HG03064 (cell line): ENCODE results near the gene RNGTT.
"Not testable (repeated sequence)": the region's sequence is repeated elsewhere in the genome, so short reads cannot be mapped to it uniquely, and the experiment has no call there.

Experiments used
- ATAC-seq: cut with Tn5 transposase; IDR thresholded peaks from one replicate; pipeline ENCODE4 v1.9.1; 2021; ENCODE audit warnings: low read depth; ENCODE audit not compliant: unreplicated experiment

RNGTT gene

GRCh38 chr6:88972504-88973423, 9.3 kb upstream of the RNGTT start:
- no peak for ATAC-seq

- ATAC-seq, result no peak
Measured at GRCh38 chr6:88970301-88970700, 6.9 kb upstream of the RNGTT start.

DNA sequence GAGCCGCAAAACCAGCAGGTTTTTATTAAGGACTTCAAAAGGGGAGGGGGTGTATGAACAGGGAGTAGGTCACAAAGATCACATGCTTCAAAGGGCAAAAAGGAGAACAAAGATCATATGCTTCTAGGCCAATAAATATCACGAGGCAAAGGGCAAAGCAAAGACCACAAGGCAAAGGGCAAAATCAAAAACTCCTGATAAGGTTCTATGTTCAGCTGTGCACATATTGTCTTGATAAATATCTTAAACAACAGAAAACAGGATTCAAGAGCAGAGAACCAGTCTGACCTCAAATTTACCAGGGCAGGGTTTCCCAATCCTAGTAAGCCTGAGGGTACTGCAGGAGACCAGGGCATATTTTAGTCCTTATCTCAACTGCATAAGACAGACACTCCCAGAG, 5.8 kb upstream of the RNGTT start:
- not testable (repeated sequence) for ATAC-seq

GRCh38 chr6:88967891-88968290, 4.5 kb upstream of the RNGTT start:
- no peak for ATAC-seq

DNA sequence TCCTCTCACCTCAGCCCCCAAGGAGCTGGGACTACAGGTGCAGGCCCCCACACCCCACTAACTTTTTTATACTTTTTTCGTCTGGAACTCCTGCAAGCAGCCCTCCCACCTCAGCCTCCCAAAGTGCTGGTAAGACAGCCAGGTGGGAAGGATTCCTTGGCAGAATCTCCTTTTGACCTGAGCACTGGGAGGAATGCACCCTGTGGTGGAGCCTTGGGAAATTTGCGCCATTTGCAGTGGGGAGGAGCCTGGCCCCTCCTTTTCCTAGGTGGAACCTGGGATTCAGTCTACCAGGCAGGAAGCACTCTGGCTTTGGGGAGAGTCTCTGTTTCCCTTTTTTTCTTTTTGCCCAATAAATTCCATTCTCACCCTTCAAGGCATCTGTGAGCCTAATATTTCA, 2.3 kb upstream of the RNGTT start:
- ATAC-seq, result no peak

- no peak for ATAC-seq
Measured at GRCh38 chr6:88964509-88964908, 1.1 kb upstream of the RNGTT start.

GRCh38 chr6:88958842-88959241, 4.6 kb downstream of the RNGTT start:
- no peak for ATAC-seq

GRCh38 chr6:88953550-88954386, 9.7 kb downstream of the RNGTT start:
- no peak for ATAC-seq

DNA sequence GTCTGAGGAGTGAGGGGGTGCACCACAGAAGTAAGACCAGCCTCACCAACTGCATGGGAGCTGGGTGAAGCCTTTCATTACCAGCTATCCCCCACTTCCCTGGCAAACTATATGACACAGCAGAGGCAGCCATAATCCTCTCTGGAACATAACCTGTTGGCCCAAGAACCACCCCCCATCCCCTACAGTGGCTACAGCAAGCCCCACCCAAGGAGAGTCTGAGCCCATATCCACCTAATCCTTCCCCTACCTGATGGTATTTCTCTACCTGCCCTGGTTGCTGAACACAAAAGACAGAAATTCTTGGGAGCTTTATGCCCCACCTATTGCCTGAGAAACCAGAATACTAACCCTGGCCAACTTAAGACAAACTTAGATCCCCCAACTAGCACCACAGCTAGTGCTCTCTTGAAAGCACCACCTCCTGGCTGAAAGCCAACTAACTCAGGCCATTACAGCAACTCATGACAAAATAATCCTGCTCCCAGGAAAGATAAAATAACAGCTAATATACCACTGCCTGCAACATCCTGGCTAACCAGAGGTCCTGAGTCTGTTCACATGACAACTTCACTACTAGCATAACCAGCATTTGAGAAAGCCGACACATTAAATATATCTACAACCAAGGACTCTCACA, 11.2 kb downstream of the RNGTT start:
- no peak for ATAC-seq

- no peak for ATAC-seq
Measured at GRCh38 chr6:88945415-88946008, 17.9 kb downstream of the RNGTT start.

DNA sequence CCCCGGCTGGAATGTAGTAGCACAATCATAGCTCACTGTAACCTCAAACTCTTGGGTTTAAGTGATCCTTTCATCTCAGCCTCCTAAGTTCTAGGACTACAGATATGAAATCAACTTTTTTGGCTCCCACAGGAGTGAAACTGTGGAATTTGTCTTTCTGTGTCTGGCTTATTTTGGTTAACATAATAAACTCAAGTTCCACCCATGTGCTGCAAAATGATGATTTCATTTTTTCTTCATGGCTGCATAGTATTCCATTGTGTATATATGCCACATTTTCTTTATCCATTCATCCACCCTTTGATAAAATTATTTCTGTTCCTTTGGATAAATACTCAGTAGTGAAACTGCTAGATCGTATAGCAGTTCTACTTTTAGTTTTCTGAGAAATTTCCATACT, 29.9 kb downstream of the RNGTT start:
- ATAC-seq, result no peak

- not testable (repeated sequence) for ATAC-seq
Measured at GRCh38 chr6:88932019-88932418, 31.4 kb downstream of the RNGTT start.

DNA sequence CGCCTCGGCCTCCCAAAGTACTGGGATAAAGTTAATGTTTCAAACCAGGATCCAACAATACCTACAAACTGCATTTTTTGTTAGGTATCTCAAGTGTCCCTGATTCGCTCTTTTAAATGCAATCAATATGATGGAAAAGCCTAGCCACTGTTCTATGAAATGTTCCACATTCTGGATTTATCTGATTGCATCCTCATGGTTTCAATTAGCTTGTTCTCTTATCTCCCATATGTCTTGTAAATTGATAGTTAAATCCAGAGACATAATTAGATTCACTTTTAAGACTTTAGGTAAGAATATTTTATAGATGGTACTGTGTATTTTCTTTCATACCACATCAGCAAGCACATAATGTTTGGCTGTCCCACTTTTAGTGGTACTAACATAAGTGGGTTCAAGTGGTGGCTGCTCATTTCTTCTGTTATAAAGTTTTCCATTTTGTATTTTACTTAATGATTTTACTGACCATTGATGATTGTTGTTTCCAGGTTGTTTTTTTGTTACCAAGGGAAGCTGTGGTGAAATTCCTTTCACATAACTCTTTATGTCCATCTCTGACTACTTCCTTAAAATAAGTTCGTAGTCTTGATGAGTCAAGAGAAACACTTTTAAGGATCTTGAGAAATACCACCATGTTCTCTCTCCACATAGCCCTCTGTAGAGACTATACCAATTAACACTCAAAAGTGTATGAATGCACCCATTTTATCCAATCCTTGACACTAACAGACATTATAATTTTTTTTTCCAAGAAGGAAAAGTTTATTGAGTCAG, 40.5 kb downstream of the RNGTT start:
- no peak for ATAC-seq

DNA sequence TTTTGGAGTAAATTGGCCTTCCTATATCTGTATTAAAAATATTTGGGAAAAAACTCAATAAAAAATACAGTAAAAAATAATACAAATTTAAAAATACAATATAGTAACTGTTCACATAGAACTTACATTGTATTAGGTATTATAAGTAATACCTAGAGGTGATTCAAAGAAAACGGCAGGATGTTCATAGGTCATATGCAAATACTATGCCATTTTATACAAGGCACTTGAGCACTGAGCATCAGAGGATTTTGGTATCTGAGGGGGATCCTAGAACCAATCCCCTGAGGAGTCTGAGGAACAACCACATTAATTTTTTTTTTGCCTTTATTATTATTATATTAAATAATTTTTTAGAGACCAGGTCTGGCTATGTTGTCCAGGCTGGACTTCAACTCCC, 41.7 kb downstream of the RNGTT start:
- no peak for ATAC-seq

- ATAC-seq, result no peak
Measured at GRCh38 chr6:88920774-88921733, 42.4 kb downstream of the RNGTT start.

- no peak for ATAC-seq
Measured at GRCh38 chr6:88920088-88920487, 43.3 kb downstream of the RNGTT start.

GRCh38 chr6:88919032-88919431, 44.4 kb downstream of the RNGTT start:
- no peak for ATAC-seq

GRCh38 chr6:88916615-88917208, 46.7 kb downstream of the RNGTT start:
- ATAC-seq, result no peak
